Pons (tissue), 1 donor: ENCODE measurements around the gene BRD8.
"Not testable (repeated sequence)": the region's sequence is repeated elsewhere in the genome, so short reads cannot be mapped to it uniquely, and the experiment has no call there.

Experiments
- DNase-seq: peaks from one replicate; pipeline ENCODE4 v3.0.0-alpha.2; 2016; ENCODE audit warnings: low spot score

The BRD8 gene

DNA sequence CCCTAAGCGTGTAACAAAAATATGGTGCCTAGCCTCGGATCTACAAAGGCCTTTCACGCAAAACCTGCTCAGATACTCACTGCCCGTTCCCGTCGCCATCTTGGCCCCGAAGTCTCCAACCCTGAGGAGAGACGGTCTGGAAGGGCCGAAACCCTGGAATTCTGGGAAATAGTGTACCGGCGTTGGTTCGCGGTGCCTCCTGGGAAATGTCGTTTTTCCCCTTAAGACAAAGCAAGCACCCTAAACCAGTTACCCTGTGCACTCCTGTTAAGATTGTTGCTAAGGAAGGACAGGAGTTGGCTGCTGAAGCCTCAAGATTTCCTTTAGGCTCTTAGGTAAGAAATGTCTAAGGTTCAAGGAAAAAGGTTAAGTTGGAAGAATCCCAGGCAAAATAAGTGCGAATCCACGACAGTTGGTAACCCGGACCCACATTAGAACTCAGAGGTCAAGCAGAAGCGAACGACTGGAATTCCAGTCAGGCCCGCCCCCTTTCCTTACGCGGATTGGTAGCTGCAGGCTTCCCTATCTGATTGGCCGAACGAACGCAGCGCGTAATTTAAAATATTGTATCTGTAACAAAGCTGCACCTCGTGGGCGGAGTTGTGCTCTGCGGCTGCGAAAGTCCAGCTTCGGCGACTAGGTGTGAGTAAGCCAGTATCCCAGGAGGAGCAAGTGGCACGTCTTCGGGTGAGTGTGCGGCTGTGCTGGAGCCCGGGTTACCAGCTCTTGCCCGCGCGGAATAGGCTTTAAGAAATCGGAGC lies at the start of gene BRD8, which contains the start of gene KIF20A:
TSS of gene BRD8 (minus strand) at position 115 of the 761 bp plus-strand sequence. CDS start at position 99, 16 bp downstream.
TSS of gene KIF20A (plus strand) at position 597 of the 761 bp plus-strand sequence. CDS start 569 bp downstream, outside the sequence.
- DNase-seq, result peak; percentile 99

DNA sequence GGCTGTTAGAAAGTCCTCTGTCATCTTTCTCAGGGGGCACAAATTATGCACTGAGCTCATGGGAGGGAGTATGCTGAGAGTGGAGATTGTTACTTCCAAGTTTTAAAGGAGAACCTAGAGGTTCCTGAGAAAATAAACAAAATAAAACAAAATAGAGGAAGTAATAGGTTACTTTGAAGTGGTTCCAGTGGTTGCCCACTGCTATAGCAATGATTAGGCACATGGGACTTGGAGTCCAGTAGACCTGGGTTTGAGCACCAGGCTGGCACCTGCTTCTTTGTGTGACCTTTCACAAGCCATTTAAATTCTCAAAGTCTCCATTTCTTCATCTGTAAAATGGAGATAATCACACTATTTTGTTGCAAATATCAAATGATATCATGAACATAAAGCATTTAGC lies 48.5 kb upstream of the BRD8 start:
- DNase-seq, result no peak

DNA sequence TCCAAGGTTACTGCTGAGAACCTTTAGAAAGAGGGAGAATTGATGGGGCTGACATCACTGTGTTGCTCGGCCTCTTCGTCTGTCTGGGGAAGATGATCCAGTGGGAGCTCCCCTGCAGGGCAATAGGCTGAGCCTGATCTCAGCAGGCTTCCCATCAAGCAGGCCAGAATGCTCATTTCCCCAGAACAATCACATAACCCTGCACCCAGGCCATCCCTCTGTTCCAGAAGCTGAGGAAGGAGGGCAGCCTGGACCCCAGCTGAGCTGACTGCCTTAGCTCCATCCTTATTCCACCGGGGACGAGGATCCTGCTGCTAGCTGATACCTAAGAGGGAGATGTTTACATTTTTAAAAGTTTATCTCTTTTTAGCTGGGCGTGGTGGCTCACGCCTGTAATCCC lies 46.3 kb upstream of the BRD8 start:
- DNase-seq, result no peak

GRCh38 chr5:138223532-138223931 lies 45.1 kb upstream of the BRD8 start:
- DNase-seq, result no peak

DNA sequence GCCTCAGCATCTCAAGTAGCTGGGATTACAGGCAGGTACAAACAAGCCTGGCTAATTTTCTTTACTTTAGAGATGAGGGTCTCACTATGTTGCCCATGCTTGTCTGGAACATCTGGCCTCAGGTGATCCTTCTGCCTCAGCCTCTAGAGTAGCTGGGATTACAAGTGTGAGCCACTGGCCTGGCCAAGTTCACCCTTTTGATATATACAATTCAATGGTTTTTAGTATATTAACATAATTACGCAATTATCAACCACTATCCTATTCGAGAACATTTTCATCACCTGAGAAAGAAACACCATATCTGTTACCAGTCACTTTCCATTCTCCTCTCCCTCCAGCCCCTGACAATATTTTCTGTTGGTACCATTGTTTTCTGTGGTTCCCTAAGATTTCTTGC lies 38.4 kb upstream of the BRD8 start:
- no peak for DNase-seq

DNA sequence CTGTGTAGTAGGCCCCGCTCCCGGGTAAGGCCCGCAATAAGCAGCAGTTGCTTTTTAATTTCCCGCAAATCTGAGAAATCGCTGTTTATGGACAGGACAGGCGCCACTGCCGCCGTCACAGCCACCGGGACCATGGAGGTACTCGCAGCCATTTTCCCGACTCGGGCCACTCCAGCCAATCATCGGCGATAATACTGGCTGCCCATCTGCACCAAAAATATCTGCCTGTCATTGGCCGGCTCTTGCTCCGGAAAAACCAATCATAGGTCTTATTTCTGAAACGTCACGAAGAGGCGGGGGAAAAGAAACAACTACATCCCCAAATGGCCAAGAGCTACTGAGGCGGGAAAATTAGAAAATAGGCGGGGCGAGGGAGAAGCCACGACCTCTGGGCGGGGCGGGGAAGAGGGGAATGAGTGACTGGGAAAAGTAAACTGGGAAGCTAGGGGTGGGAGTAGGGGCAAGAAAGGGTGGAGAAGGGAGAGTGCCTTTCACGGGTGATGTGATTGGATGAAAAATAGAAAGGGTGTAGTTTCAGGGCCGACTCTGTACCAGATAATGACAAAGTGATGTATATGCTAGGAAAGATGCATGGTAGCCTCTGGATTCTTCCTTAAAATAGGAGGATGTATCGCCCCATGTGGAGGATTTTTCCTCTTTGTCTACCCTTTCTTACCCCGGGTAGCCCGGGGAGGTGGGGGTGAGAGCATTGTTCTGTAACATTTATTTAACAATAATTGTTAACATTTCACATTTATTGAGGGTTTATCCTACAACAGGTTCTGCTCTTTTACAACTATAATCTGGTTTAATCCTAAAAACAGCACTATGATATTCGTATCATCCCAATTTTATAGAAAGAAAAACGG lies 35.0 kb upstream of the BRD8 start, which contains the start of gene CDC23:
TSS of gene CDC23 (minus strand) at position 163 of the 869 bp plus-strand sequence. CDS start at position 152, 11 bp downstream.
- peak; percentile 99 for DNase-seq

GRCh38 chr5:138212828-138213160 lies 34.4 kb upstream of the BRD8 start:
- no peak for DNase-seq

DNA sequence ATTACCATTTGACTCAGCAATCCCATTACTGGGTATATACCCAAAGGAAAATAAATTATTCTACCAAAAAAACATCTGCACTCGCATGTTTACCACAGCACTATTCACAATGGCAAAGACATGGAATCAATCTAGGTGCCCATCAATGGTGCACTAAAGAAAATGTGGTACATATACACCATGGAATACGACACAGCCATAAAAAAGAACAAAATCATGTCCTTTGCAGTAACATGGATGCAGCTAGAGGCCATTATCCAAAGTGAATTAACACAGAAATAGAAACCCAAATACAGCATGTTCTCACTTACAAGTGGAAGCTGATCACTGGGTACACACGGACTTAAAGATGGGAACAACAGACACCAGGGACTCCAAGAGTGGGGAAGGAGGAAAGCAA lies 32.6 kb upstream of the BRD8 start:
- DNase-seq, result no peak

DNA sequence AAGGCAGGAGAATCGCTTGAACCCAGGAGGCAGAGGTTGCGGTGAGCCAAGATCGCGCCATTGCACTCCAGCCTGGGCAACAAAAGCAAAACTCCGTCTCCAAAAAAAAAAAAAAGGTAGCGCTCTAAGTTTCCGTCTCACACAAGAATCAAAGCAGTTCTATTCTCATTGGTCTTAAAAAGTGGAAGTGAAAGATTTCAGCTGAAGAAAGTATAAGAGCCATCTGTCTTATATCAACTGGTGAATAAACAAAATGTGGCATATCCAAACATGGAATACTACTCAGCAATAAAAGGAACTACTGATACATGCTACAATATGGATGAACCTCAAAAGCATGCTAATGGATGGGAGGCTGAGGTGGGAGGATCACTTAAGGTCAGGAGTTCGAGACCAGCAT lies 15.4 kb upstream of the BRD8 start:
- DNase-seq, result not testable (repeated sequence)

DNA sequence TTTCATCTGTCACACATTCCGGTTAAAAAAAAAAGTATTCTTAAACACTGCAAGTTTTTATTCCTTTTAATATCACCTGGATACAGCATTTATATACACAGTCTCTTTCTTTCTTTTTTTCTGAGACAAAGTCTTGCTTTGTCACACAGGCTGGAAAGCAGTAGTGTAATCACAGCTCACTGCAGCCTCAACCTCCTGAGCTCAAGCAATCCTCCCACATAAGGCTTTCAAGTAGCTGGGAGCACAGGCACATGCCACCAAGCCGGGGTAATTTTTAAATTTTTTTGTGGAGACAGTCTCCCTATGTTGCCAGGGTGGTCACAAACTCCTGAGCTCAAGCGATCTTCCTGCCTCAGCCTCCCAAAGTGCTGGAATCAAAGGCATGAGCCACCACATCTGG lies 14.4 kb upstream of the BRD8 start:
- no peak for DNase-seq

- no peak for DNase-seq
Observed at GRCh38 chr5:138188626-138189025, 10.2 kb upstream of the BRD8 start.

DNA sequence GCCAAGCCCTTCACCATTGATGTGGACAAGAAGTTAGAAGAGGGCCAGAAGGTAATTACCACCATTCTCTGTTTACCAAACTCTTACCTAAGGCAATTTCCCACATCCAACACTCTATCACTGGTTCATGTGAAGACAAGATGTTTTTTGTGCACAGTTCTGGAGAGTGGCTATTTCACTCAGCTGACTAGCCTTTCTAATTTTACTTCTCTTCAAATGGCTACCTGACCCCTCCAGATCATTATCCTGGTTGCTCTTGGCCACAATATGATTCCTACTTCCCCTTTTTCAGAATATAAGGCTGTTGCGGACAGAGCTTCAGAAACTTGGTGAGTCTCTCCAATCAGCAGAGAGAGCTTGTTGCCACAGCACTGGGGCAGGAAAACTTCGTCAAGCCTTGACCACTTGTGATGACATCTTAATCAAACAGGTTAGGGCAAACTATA lies 7.6 kb upstream of the BRD8 start:
- no peak for DNase-seq

GRCh38 chr5:138182808-138183207 lies 4.4 kb upstream of the BRD8 start:
- DNase-seq, result no peak

GRCh38 chr5:138180841-138181240 lies 2.4 kb upstream of the BRD8 start:
- no peak for DNase-seq

DNA sequence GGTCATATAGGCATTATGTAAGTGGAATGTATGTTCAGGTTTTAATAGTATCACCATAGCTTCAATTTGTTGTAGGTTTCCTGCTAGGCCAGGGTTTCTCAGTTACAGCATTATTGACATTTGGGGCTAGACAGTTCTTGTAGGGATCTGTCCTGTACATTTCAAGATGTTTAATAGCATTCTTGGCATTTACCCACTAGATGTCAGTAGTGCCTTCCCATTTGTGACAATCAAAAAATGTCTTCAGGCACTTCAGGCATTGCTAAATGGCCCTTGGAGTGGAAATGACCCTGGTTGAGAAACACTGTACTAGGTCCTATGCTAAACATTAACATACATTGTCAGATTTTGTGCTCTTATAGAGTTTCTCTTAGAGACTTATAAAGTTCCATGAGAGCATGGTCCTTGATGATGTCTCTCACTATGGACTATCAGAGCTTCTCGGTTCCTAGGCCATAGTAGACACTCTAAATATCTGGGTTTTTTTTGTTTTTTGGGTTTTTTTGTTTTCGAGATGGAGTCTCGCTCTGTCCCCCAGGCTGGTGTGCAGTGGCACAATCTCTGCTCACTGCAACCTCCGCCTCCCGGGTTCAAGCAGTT lies 1.9 kb upstream of the BRD8 start:
- peak; percentile 34 for DNase-seq

DNA sequence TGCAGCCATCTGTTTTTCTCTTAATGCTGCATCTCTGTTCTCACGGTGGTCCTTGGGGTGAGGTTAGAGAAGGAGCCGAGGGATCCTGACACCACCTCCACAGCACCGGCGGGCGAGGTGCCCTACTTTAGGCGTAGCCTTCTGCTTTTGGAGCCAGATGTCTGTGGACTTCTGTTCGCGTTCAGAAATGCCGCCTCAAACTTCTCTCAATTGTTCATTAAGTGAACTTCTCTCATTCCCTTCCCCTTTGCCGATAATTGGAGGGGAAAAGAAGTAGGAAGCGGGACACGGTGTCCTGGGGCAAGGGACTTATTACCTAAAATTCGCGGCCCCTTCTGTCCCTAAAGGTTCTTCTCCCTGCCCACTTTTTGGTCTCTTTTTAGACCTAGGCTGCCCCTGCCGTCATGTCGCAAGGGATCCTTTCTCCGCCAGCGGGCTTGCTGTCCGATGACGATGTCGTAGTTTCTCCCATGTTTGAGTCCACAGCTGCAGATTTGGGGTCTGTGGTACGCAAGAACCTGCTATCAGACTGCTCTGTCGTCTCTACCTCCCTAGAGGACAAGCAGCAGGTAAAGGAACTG lies 937 bp upstream of the BRD8 start:
- no peak for DNase-seq

DNA sequence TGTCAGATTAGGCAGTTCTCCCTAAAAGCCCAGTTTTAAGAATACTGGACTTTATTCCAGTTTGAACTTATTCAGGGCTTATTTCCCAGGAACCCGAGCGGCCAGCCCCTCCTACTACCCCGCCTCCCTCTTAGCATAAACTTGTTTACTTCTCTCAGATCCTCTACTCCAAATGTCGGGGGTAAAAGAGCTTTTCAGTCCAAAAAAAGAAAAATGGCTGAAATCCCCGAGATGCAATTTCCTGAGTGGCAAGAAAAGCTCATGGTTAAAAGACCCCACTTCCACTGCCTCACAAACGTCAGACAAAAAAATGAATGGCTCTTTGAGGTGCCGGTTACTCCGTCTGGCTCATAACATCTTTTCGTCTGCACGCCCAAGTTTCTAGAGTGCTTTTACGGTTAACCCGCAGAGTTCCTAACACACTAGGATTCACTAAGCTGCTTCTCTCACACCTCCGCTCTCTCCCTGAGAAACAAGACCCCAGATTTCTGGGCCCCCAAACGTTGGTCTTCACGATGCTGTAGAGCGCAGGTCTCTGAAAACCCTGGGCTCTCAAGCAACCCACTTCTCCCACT lies 402 bp downstream of the BRD8 start:
- DNase-seq, result peak; percentile 61

- DNase-seq, result no peak
Observed at GRCh38 chr5:138170299-138170698, 8.1 kb downstream of the BRD8 start.

GRCh38 chr5:138169124-138169523 lies 9.3 kb downstream of the BRD8 start:
- no peak for DNase-seq

DNA sequence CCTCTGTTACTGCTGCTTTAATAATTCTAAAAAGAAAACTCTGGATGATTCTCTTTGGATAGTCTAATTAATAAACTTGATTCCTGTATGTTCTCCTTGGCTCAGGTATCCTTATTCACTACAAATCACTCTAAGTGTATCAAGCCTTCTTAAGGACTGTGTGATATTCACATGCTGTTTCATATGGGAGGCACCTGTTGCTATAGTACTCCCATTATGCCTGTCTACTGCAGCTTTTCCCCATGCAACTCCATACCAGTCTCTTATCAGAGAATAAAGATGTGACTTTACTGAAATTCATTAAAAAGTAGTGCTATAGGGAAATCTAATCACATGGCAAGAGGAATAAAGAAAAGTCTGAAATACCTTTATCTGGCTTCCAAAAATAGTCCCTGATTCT lies 14.7 kb downstream of the BRD8 start:
- DNase-seq, result no peak

DNA sequence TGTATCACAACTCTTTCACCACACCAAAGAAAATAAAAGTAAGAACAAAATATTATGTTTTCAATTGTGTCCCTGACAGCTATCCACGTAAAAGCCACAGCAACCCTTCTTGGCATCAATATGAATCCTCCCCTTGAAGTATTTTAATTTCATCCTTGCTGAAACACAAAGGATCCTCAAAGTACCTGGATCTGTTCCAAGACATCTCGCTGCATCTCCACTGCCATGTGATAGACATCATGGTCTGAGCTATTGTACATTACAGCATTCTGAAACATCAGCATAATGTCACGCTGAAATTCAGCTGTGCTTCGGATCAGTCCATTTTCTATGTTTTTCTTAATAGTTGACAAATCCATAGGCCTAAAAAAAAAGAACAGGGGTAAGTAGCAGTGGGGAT lies 17.7 kb downstream of the BRD8 start:
- DNase-seq, result no peak

DNA sequence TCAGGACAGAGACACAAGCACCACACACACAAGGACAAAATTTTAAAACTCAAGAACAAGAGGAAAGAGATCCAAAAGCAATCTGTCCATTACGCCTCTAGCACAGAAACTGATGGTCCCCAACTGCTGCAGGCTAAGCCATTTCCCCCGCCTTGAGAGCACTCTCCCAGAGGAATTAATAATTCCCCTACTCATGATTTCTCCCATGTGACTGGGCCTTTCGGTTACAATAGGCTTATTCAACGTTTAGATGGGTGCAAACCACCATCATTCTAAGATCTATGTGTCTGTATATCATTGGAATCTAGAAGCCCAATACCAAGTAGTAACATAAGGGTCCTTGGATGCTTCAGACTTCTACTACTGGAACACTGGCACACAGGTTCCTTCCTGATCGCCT lies 18.8 kb downstream of the BRD8 start:
- peak; percentile 80 for DNase-seq
